Liver (tissue), 3 donors: ENCODE measurements around the gene SENP7.

Source experiments
- JUND ChIP-seq, 2 donors: IDR thresholded peaks; 2 replicates each; pipeline ENCODE4 v1.6.1; 2016; ENCODE audit warnings: antibody characterized with exemption in 2 of 2
- NR2F2 ChIP-seq: IDR thresholded peaks from 2 replicates; pipeline ENCODE4 v1.6.1; 2016; ENCODE audit warnings: antibody characterized with exemption
- RAD21 ChIP-seq, 2 donors: IDR thresholded peaks; 2 replicates each; pipeline ENCODE4 v1.6.1; 2016; ENCODE audit warnings: antibody characterized with exemption in 2 of 2, mild to moderate bottlenecking in 2 of 2
- TAF1 ChIP-seq: conservative IDR thresholded peaks from 2 replicates; pipeline ENCODE4 v1.6.1; 2016; ENCODE audit warnings: antibody characterized with exemption, mild to moderate bottlenecking
- TF ChIP-seq, protein P1 (sequence below): fragments of 150-350 bp; IDR thresholded peaks from 2 replicates; pipeline ENCODE4 v1.5.1; 2017; ENCODE audit warnings: improper control_type of control experiment, low read depth, low read length; ENCODE audit not compliant: missing input control
- donor health status: healthy.
- donor health status: healthy.

DNA sequence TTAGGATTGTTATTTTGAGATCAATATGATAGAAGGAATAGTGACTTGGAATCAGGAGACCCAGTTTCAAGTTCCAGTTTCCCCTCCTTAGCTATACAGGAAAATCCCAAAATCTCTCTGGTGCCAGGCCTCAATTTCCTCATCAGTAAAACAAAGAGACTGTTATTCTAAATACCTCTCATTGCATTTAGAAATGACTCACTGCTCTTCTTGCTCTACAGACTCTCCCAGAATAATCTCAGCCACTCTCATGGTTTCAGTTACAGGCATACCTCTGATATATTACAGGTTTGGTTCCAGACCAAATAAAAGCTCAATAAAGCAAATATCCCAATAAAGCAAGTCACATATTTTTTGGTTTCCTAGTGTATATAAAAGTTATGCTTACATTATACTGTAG, 221.0 kb downstream of the SENP7 start:
- TF ChIP-seq, protein P1, sequence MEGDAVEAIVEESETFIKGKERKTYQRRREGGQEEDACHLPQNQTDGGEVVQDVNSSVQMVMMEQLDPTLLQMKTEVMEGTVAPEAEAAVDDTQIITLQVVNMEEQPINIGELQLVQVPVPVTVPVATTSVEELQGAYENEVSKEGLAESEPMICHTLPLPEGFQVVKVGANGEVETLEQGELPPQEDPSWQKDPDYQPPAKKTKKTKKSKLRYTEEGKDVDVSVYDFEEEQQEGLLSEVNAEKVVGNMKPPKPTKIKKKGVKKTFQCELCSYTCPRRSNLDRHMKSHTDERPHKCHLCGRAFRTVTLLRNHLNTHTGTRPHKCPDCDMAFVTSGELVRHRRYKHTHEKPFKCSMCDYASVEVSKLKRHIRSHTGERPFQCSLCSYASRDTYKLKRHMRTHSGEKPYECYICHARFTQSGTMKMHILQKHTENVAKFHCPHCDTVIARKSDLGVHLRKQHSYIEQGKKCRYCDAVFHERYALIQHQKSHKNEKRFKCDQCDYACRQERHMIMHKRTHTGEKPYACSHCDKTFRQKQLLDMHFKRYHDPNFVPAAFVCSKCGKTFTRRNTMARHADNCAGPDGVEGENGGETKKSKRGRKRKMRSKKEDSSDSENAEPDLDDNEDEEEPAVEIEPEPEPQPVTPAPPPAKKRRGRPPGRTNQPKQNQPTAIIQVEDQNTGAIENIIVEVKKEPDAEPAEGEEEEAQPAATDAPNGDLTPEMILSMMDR: no peak
- TF ChIP-seq RAD21 (IDR thresholded peaks at IDR 0.05): no peak
- no peak for TF ChIP-seq NR2F2
- TF ChIP-seq JUND (IDR thresholded peaks at IDR 0.05): no peak
- no peak for TF ChIP-seq TAF1
